Measurements from ENCODE around the gene TPSD1. TPM values are rescaled to one million over a fixed set of nuclear protein-coding genes. Genes with fewer than 3 reads are reported as not detected.

The TPSD1 gene
- total and polyA plus RNA-seq, 9 of the 15 experiments (the other 6 are each of a cell fraction or from before 2014, with no cell fraction given), result not detected

DNA sequence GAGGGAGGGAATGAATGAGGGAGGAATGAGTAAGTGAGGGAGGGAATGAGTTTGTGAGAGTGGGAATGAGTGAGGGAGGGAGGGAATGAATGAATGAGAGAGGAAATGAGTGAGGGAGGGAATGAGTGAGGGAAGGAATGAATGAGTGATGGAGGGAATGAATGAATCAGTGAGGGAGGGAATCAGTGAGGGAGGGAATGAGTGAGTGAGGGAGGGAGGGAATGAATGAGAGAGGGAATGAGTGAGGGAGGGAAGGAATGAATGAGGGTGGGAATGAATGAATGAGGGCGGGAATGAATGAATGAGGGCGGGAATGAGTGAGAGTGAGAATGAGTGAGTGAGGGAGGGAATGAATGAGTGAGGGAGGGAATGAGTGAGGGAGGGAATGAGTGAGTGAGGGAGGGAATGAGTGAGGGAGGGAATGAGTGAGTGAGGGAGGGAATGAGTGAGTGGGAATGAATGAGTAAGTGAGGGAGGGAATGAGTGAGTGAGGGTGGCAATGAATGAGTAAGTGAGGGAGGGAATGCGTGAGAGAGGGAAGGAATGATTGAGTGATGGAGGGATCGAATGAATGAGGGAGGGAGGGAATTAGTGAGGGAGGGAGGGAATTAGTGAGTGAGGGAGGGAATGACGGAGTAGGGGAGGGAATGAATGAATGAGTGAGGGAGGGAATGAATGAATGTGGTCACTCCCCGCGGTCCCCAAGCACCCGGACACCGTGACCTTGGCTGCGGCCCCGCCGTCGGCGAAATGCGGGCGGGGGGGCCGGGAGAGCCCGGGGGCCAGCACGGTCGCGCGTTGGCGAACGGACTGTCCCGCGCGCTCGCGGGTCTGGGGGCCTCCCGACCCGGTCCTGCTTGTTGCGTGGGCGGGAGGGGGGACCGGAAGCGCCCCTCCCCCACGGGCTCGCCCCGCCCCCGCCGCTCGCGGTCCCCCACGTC, 52.4 kb downstream of the TPSD1 start (continued):
- peak in 1 of 2 experiments; percentile 44; a peak in 2 of 4 replicates for TF ChIP-seq HDAC1 (IDR thresholded peaks at IDR 0.05)
- no peak for TF ChIP-seq GATA2 (CRISPR knock-in tag; IDR thresholded peaks at IDR 0.05)
- no peak for TF ChIP-seq GTF3C2 (IDR thresholded peaks at IDR 0.05; ENCODE audit: borderline replicate concordance, extremely low read depth, insufficient read length)
- TF ChIP-seq, protein P1, sequence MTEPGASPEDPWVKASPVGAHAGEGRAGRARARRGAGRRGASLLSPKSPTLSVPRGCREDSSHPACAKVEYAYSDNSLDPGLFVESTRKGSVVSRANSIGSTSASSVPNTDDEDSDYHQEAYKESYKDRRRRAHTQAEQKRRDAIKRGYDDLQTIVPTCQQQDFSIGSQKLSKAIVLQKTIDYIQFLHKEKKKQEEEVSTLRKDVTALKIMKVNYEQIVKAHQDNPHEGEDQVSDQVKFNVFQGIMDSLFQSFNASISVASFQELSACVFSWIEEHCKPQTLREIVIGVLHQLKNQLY (CRISPR knock-in tag; conservative IDR thresholded peaks at IDR 0.05), result no peak
- TF ChIP-seq CBX3 (IDR thresholded peaks at IDR 0.05; ENCODE audit: borderline replicate concordance in 1 of 2, low read length in 2 of 2), result peak in 1 of 2 experiments; percentile 68; a peak in 1 of 3 replicates
- no peak for TF ChIP-seq CBFA2T3 (IDR thresholded peaks at IDR 0.05)
- TF ChIP-seq HMGN3 (IDR thresholded peaks at IDR 0.05; ENCODE audit: borderline replicate concordance, extremely low read depth, insufficient read length, low read depth, low read length), result peak; percentile 83
- TF ChIP-seq HNRNPK (IDR thresholded peaks at IDR 0.05; ENCODE audit: low read depth, low read length, poor library complexity, severe bottlenecking), result no peak
- peak; percentile 75 for TF ChIP-seq RBFOX2 (IDR thresholded peaks at IDR 0.05; ENCODE audit: low read depth, low read length)
- TF ChIP-seq HLTF (IDR thresholded peaks at IDR 0.05), result 0 out of 2 replicates have a peak, but pooled peaks have one; percentile 31
- no peak for TF ChIP-seq FOXM1 (IDR thresholded peaks at IDR 0.05; ENCODE audit: low read depth)
- TF ChIP-seq FOXM1 (CRISPR knock-in tag; IDR thresholded peaks at IDR 0.05; ENCODE audit: low read depth), result no peak
- TF ChIP-seq, protein P2, sequence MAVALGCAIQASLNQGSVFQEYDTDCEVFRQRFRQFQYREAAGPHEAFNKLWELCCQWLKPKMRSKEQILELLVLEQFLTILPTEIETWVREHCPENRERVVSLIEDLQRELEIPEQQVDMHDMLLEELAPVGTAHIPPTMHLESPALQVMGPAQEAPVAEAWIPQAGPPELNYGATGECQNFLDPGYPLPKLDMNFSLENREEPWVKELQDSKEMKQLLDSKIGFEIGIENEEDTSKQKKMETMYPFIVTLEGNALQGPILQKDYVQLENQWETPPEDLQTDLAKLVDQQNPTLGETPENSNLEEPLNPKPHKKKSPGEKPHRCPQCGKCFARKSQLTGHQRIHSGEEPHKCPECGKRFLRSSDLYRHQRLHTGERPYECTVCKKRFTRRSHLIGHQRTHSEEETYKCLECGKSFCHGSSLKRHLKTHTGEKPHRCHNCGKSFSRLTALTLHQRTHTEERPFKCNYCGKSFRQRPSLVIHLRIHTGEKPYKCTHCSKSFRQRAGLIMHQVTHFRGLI (CRISPR knock-in tag; IDR thresholded peaks at IDR 0.05), result no peak
- TF ChIP-seq ATF7 (IDR thresholded peaks at IDR 0.05), result no peak
- TF ChIP-seq ZNF79 (CRISPR knock-in tag; IDR thresholded peaks at IDR 0.05; ENCODE audit: low read depth), result no peak
- TF ChIP-seq ZEB2 (IDR thresholded peaks at IDR 0.05), result no peak
- 0 out of 2 replicates have a peak, but pooled peaks have one; percentile 30 for TF ChIP-seq NCOR1 (IDR thresholded peaks at IDR 0.05)
- TF ChIP-seq KHSRP (IDR thresholded peaks at IDR 0.05), result no peak
- no peak for TF ChIP-seq SRSF7 (optimal IDR thresholded peaks at IDR 0.05; ENCODE audit: low read depth, low read length)
- no peak for TF ChIP-seq RBM17 (IDR thresholded peaks at IDR 0.05; ENCODE audit: borderline replicate concordance, low read depth, low read length)
- TF ChIP-seq ZNF24 (IDR thresholded peaks at IDR 0.05), result peak; percentile 100
- peak; percentile 42; the same call in 1 of the 2 replicates for TF ChIP-seq GATAD2A (IDR thresholded peaks at IDR 0.05)
- no peak for TF ChIP-seq HOXB6 (CRISPR knock-in tag; IDR thresholded peaks at IDR 0.05; ENCODE audit: borderline replicate concordance)
